Measurements from ENCODE around the gene RPL7A.
A peak's percentile ranks its signal among the peaks of the same experiment; 100 is the strongest.
"Not testable (repeated sequence)": the region's sequence is repeated elsewhere in the genome, so short reads cannot be mapped to it uniquely, and the experiment has no call there.

RPL7A gene

GRCh38 chr9:133331221-133331620, 16.8 kb upstream of the RPL7A start:
- H3K36me3 ChIP-seq (ENCODE audit: insufficient read depth, low read length) = peaks cover 47% of the 10 kb centered on the region
- H3K9me3 ChIP-seq (ENCODE audit: low read length) = no peaks in the 10 kb centered on the region
- H3K4me3 ChIP-seq (ENCODE audit: low read depth in 1 of 2, low read length in 2 of 2) = no peak overlapping the region

DNA sequence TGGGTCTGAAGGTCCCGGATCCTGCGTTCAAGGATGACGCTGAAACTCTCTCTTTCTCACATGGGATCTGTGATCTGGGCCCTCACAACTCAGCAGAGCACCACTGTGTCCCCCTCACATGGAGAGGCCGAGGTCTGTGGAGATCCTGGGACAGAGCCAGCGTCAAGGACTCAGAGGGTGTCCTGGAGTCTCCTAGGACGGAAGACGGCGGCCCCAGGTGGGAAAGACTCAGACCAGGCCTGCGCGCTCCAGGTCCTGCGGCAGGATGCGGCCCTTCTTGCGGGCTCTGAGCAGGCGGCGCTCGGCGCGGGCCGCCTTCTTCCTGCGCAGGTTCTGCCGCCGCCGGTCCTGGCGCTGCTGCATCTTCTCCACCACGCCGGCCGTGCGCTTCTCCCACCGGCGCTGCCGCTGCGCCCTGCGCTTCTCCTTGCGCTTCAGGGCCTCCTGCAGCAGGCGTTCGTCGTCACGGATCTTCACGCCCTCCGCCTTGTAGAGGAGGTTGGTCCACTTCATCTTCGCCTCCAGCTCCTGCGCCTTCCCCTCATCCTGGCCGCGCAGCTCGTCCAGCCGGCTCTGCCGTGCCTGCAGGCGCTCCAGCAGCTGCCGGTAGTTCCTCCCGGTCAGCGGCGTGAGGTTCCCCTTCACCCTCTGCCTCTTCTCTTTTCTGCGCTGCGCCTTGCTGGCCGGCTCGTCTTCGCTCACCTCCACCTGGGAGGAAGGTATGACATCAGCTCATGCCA, 16.2 kb upstream of the RPL7A start:
- Histone ChIP-seq H3K4me1 (ENCODE audit: insufficient read depth, low read length) (peaks cover 21% of the 10 kb centered on the region), H3K9me3 (ENCODE audit: low read length) (no peaks in the 10 kb centered on the region), H3K27me3 (ENCODE audit: control insufficient read depth in 1 of 2, insufficient read depth in 2 of 2, low read length in 2 of 2) (no peaks in the 10 kb centered on the region), H3K9ac (ENCODE audit: low read length) (no peak overlapping the region), H3K4me3 (ENCODE audit: low read depth in 1 of 2, low read length in 2 of 2) (no peak overlapping the region), H3K27ac (ENCODE audit: low read depth, low read length) (no peak overlapping the region), H3K36me3 (ENCODE audit: insufficient read depth, low read length) (peaks cover 47% of the 10 kb centered on the region)

More at GRCh38 chr9:133331221-133331620, 16.8 kb upstream of the RPL7A start:
- Histone ChIP-seq H3K27me3 (ENCODE audit: control insufficient read depth in 1 of 2, insufficient read depth in 2 of 2, low read length in 2 of 2) (no peaks in the 10 kb centered on the region), H3K27ac (ENCODE audit: low read depth, low read length) (no peak overlapping the region), H3K4me1 (ENCODE audit: insufficient read depth, low read length) (peaks cover 17% of the 10 kb centered on the region), H3K9ac (ENCODE audit: low read length) (no peak overlapping the region)

DNA sequence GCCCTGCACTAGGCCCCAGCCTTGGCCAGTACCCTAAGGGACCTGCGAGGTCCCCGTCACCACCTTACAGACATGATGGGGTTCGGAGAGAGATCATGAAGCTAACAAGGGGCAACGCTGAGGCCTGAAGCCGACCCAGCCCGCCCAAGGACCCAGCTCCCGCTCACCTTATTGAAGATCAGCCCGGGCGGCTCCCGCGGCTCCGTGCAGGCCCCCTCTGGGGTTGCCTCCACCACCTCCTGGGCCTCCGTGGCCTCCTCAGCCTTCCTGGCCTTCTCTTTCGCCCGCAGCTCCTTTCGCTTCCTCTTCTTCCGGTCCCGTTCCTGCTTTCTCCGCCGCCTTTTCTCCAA, 15.7 kb upstream of the RPL7A start:
- Histone ChIP-seq H3K9me3 (ENCODE audit: low read length) (no peaks in the 10 kb centered on the region), H3K27ac (ENCODE audit: low read depth, low read length) (no peak overlapping the region), H3K4me3 (ENCODE audit: low read depth in 1 of 2, low read length in 2 of 2) (no peak overlapping the region), H3K27me3 (ENCODE audit: control insufficient read depth in 1 of 2, insufficient read depth in 2 of 2, low read length in 2 of 2) (no peaks in the 10 kb centered on the region), H3K36me3 (ENCODE audit: insufficient read depth, low read length) (peaks cover 47% of the 10 kb centered on the region), H3K9ac (ENCODE audit: low read length) (no peak overlapping the region), H3K4me1 (ENCODE audit: insufficient read depth, low read length) (peaks cover 21% of the 10 kb centered on the region)

- no peaks in the 10 kb centered on the region for H3K9me3 ChIP-seq (ENCODE audit: low read length)
- peaks cover 47% of the 10 kb centered on the region for H3K36me3 ChIP-seq (ENCODE audit: insufficient read depth, low read length)
- no peak overlapping the region for H3K4me3 ChIP-seq (ENCODE audit: low read depth in 1 of 2, low read length in 2 of 2)
- no peak overlapping the region for H3K27ac ChIP-seq (ENCODE audit: low read depth, low read length)
- peaks cover 21% of the 10 kb centered on the region for H3K4me1 ChIP-seq (ENCODE audit: insufficient read depth, low read length)
- H3K9ac ChIP-seq (ENCODE audit: low read length) = no peak overlapping the region
- no peaks in the 10 kb centered on the region for H3K27me3 ChIP-seq (ENCODE audit: control insufficient read depth in 1 of 2, insufficient read depth in 2 of 2, low read length in 2 of 2)
These were observed 15.0 kb upstream of the RPL7A start for GRCh38 chr9:133333011-133333410.

DNA sequence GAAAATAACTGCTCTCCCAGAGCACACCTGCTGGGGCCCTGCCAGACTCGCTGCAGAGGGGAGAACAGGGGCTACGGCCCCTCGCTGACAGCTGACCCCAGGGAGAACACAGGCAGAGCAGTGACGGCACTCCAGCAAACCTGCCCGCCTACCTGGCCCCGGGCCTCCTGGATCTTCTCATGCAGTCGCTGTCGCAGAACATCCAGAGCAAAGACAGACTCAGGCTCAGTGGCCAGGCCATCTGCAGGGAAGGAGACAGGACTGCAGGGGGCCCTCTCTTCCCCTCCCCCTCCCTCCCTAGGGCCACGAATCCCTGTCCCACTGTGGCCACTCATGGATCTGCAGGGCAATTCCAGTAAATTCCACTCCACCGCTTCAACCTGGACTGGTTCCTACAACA, 14.5 kb upstream of the RPL7A start:
- Histone ChIP-seq H3K27me3 (ENCODE audit: control insufficient read depth in 1 of 2, insufficient read depth in 2 of 2, low read length in 2 of 2) (no peaks in the 10 kb centered on the region), H3K27ac (ENCODE audit: low read depth, low read length) (no peak overlapping the region), H3K4me1 (ENCODE audit: insufficient read depth, low read length) (peaks cover 21% of the 10 kb centered on the region), H3K9ac (ENCODE audit: low read length) (no peak overlapping the region), H3K9me3 (ENCODE audit: low read length) (no peaks in the 10 kb centered on the region), H3K36me3 (ENCODE audit: insufficient read depth, low read length) (peaks cover 47% of the 10 kb centered on the region), H3K4me3 (ENCODE audit: low read depth in 1 of 2, low read length in 2 of 2) (no peak overlapping the region)

DNA sequence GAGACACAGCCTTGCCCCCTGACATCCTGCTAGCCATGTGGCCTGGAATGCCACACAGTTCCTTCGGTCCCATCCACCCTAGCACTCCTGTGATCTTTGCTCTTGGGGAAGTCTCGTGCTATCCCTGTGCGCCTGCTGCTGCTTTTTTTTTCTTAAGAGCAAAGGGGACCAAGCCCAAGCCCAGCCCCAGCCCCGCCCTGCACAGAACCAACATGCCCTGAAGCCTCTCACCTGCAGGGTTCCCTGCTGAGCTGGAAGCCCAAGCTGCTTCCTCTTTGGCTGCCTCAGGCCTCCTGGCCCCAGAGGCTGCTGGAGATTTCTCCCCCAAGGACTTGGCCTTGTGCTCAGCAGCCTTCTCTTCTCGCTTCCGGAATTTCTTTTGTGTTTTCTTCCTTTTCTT, 13.9 kb upstream of the RPL7A start:
- no peak overlapping the region for H3K27ac ChIP-seq (ENCODE audit: low read depth, low read length)
- H3K4me1 ChIP-seq (ENCODE audit: insufficient read depth, low read length) = peaks cover 21% of the 10 kb centered on the region
- no peaks in the 10 kb centered on the region for H3K9me3 ChIP-seq (ENCODE audit: low read length)
- H3K9ac ChIP-seq (ENCODE audit: low read length) = no peak overlapping the region
- H3K4me3 ChIP-seq (ENCODE audit: low read depth in 1 of 2, low read length in 2 of 2) = no peak overlapping the region
- H3K27me3 ChIP-seq (ENCODE audit: control insufficient read depth in 1 of 2, insufficient read depth in 2 of 2, low read length in 2 of 2) = no peaks in the 10 kb centered on the region
- peaks cover 47% of the 10 kb centered on the region for H3K36me3 ChIP-seq (ENCODE audit: insufficient read depth, low read length)

DNA sequence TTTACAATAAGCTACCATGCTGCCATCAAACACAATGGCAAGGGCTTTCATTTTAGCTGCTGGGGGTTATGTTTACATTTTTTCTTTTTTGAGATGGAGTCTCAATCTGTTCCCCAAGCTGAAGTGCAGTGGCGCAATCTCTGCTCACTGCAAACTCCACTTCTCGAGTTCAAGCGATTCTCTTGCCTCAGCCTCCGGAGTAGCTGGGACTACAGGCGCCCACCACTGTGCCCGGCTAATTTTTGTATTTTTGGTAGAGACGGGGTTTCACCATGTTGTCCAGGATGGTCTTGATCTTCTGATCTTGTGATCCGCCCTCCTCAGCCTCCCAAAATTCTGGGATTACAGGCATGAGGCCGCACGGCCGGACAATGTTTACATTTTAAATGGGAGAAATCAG, 13.1 kb upstream of the RPL7A start:
- H3K4me1 ChIP-seq (ENCODE audit: insufficient read depth, low read length) = peaks cover 21% of the 10 kb centered on the region
- H3K9ac ChIP-seq (ENCODE audit: low read length); H3K27ac ChIP-seq (ENCODE audit: low read depth, low read length); H3K27me3 ChIP-seq (ENCODE audit: control insufficient read depth in 1 of 2, insufficient read depth in 2 of 2, low read length in 2 of 2); H3K9me3 ChIP-seq (ENCODE audit: low read length): not testable (repeated sequence)
- H3K36me3 ChIP-seq (ENCODE audit: insufficient read depth, low read length) = peaks cover 52% of the 10 kb centered on the region
- H3K4me3 ChIP-seq (ENCODE audit: low read depth in 1 of 2, low read length in 2 of 2) = peak overlapping the region in 1 of 2 donors; percentile 87

- Histone ChIP-seq H3K27me3 (ENCODE audit: control insufficient read depth in 1 of 2, insufficient read depth in 2 of 2, low read length in 2 of 2) (no peaks in the 10 kb centered on the region), H3K9ac (ENCODE audit: low read length) (peak within 1 kb of the TSS; percentile 50), H3K36me3 (ENCODE audit: insufficient read depth, low read length) (peaks cover 52% of the 10 kb centered on the region), H3K9me3 (ENCODE audit: low read length) (no peaks in the 10 kb centered on the region), H3K4me1 (ENCODE audit: insufficient read depth, low read length) (peaks cover 21% of the 10 kb centered on the region), H3K4me3 (ENCODE audit: low read depth in 1 of 2, low read length in 2 of 2) (peak within 1 kb of the TSS; percentile 84 to 87), H3K27ac (ENCODE audit: low read depth, low read length) (peak within 1 kb of the TSS; percentile 68)
These were observed 11.8 kb upstream of the RPL7A start, which contains the start of gene SURF6 for GRCh38 chr9:133335924-133336811. Gene SURF6, minus strand, starts transcription at chr9:133336188. Its CDS starts 56 bp downstream, at chr9:133336132.

GRCh38 chr9:133339641-133340040, 8.4 kb upstream of the RPL7A start:
- Histone ChIP-seq H3K27me3 (ENCODE audit: control insufficient read depth in 1 of 2, insufficient read depth in 2 of 2, low read length in 2 of 2) (no peaks in the 10 kb centered on the region), H3K9me3 (ENCODE audit: low read length) (no peaks in the 10 kb centered on the region), H3K4me1 (ENCODE audit: insufficient read depth, low read length) (peaks cover 10% of the 10 kb centered on the region), H3K36me3 (ENCODE audit: insufficient read depth, low read length) (peaks cover 54% of the 10 kb centered on the region), H3K27ac (ENCODE audit: low read depth, low read length) (no peak overlapping the region), H3K4me3 (ENCODE audit: low read depth in 1 of 2, low read length in 2 of 2) (no peak overlapping the region), H3K9ac (ENCODE audit: low read length) (no peak overlapping the region)

- Histone ChIP-seq H3K9ac (ENCODE audit: low read length) (no peak overlapping the region), H3K4me1 (ENCODE audit: insufficient read depth, low read length) (peaks cover 4% of the 10 kb centered on the region), H3K27me3 (ENCODE audit: control insufficient read depth in 1 of 2, insufficient read depth in 2 of 2, low read length in 2 of 2) (no peaks in the 10 kb centered on the region), H3K4me3 (ENCODE audit: low read depth in 1 of 2, low read length in 2 of 2) (no peak overlapping the region), H3K27ac (ENCODE audit: low read depth, low read length) (no peak overlapping the region), H3K36me3 (ENCODE audit: insufficient read depth, low read length) (peaks cover 59% of the 10 kb centered on the region), H3K9me3 (ENCODE audit: low read length) (no peaks in the 10 kb centered on the region)
These were observed 7.8 kb upstream of the RPL7A start for GRCh38 chr9:133340256-133340655.

DNA sequence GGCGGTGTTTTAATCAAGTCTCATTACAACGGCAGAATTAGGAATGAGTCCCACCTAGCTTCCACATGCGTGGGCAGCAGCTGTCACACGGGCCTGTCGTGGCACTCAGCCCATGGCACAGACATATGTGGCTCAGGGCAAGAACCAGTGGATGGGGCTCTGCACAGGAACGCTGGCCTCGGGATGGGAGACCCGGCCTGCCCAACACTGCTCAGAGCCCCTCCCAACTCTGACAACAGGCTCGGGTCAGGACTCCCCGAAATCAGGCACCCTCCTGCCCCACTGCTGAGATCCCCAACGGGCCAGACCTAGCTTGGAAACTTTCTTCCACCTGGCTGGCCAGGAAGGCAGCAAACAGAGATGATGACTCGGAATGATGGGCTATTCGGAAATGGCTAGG, 7.1 kb upstream of the RPL7A start:
- H3K4me3 ChIP-seq (ENCODE audit: low read depth in 1 of 2, low read length in 2 of 2) = no peak overlapping the region
- H3K36me3 ChIP-seq (ENCODE audit: insufficient read depth, low read length) = peaks cover 66% of the 10 kb centered on the region
- H3K9me3 ChIP-seq (ENCODE audit: low read length) = no peaks in the 10 kb centered on the region
- peaks cover 9% of the 10 kb centered on the region for H3K4me1 ChIP-seq (ENCODE audit: insufficient read depth, low read length)
- H3K27ac ChIP-seq (ENCODE audit: low read depth, low read length) = no peak overlapping the region
- no peak overlapping the region for H3K9ac ChIP-seq (ENCODE audit: low read length)
- no peaks in the 10 kb centered on the region for H3K27me3 ChIP-seq (ENCODE audit: control insufficient read depth in 1 of 2, insufficient read depth in 2 of 2, low read length in 2 of 2)
